LNCaP clone FGC (cell line): ENCODE results near the gene GRIA2.

Experiments used
- DNase-seq: peaks from one replicate; pipeline ENCODE4 v3.0.0-alpha.2; 2011; ENCODE audit warnings: low read depth
- H3K4me3 ChIP-seq: 2 replicates; pipeline ENCODE4 v1.5.1; 2011; ENCODE audit warnings: mild to moderate bottlenecking, low read depth, low read length, control low read depth
- CTCF ChIP-seq: IDR thresholded peaks from 2 replicates; pipeline ENCODE4 v1.5.1; 2012; ENCODE audit warnings: mild to moderate bottlenecking; ENCODE audit not compliant: control insufficient read depth, insufficient read depth; ENCODE audit errors: extremely low read depth

Gene GRIA2

GRCh38 chr4:157280673-157281072 lies 60.1 kb downstream of the GRIA2 start:
- H3K4me3 ChIP-seq, result no peak overlapping the region
- TF ChIP-seq CTCF, result no peak
- no peak for DNase-seq

- DNase-seq, result no peak
- no peak overlapping the region for H3K4me3 ChIP-seq
- no peak for TF ChIP-seq CTCF
These were observed 61.5 kb downstream of the GRIA2 start for GRCh38 chr4:157282019-157282418.

DNA sequence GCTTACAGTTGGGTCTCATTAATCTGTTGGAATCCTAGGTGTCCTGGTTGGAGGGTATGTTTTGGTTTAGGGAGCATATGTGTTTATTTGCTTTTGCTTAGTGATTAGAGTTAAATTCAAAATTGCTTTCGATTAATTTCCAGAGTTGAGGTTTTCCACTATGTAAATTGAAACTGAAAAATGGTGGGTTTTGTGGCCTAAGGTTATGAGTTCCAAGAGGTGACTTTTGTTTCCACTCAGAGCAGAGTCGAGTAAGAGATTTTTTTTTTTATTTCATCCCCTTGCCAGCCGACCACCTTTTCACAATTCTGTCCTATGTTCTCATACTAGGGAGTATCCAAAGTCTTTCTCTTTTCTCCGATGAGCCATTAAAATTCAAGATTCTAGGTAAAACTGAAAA lies 66.9 kb downstream of the GRIA2 start:
- H3K4me3 ChIP-seq, result no peak overlapping the region
- DNase-seq, result no peak
- no peak for TF ChIP-seq CTCF

- H3K4me3 ChIP-seq, result no peak overlapping the region
- no peak for TF ChIP-seq CTCF
- DNase-seq, result no peak
These were observed 70.1 kb downstream of the GRIA2 start for GRCh38 chr4:157290622-157291021.

DNA sequence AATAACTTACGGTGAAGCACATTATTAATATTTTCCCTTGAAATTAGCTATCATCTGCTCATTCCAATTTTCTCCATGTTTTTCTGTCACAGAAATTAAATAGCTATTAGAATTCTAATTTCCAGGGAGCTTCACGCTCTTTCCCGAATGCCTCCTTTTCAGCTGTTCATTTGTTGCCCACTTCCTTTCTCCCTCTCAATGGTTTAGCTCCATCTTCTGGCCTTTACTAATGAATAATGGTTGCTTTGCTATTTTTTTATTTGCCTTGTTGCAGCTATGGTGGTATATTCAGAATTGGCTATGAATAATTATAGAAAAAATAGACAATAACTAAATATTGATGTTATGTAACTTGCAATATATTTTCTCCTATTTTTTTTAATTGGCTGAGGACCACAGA lies 70.5 kb downstream of the GRIA2 start:
- DNase-seq, result no peak
- no peak overlapping the region for H3K4me3 ChIP-seq
- peak; percentile 37 for TF ChIP-seq CTCF

DNA sequence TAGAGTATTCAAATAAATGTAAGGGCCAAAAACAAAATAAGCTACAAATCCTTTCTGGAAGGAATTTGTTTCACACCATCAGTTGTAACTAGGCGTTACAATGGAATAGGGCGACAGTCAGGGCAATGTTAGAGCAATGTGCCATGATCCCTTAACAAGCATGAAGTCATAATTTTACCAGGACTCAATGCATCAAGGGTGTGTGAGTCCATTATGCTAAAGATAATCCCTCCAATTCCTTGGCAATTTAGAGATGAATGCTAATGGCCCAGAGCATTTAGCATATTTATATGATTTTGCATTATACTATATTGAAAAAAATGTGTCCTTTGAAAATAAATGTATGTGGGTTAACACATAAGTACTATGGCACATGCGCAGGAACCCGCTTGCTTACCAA lies 73.1 kb downstream of the GRIA2 start:
- H3K4me3 ChIP-seq, result no peak overlapping the region
- DNase-seq, result no peak
- TF ChIP-seq CTCF, result no peak

DNA sequence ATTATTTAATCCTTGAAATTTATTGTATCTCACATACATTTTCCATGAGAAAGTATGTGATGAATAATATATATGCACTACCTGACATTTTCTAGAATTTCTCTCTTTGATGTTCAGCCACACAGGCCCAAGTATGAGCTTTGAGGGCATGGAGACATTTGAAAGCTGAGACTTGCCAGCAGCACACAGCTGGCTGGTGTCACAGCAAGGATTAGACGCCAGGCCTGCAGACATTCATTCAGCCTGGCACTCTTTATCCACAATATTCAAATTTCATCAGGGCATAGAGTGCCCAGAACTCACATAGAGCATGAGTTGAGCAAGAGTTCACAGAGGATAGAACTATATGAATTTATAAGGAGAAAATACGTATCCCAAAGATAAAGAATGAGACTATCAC lies 74.0 kb downstream of the GRIA2 start:
- no peak overlapping the region for H3K4me3 ChIP-seq
- no peak for DNase-seq
- TF ChIP-seq CTCF, result no peak
